Activated CD8-positive, alpha-beta T cell treated with anti-CD3 and anti-CD28 coated beads for 36 hours (primary cell): ENCODE data around the gene SCN8A. TPM values are rescaled to one million over a fixed set of nuclear protein-coding genes. Genes with fewer than 3 reads are reported as not detected.

ENCODE experiments used
- ATAC-seq: fragments of 200-7000 bp; cut with Tn5 transposase; one replicate; pipeline ENCODE4 v1.10.0; 2021; ENCODE audit warnings: mild to moderate bottlenecking, moderate library complexity
- CTCF ChIA-PET: fragments of 350-600 bp; sonication (Branson Sonifier 250); formaldehyde crosslinking; loops from one replicate; lab custom pipeline; 2021; ENCODE audit warnings: antibody characterized with exemption; lab: Charles Lee
- POLR2A ChIA-PET: fragments of 350-600 bp; sonication (Branson Sonifier 250); formaldehyde crosslinking; loops from one replicate; lab custom pipeline; 2021; ENCODE audit warnings: antibody characterized with exemption; lab: Charles Lee
- DNase-seq: peaks from one replicate; pipeline ENCODE4 v3.0.0-alpha.2; 2020
- H3K27ac Mint-ChIP-seq: one replicate; pipeline ENCODE4 v1.8.0; 2021; ENCODE audit warnings: mild to moderate bottlenecking, mixed read lengths
- H3K27me3 Mint-ChIP-seq: one replicate; pipeline ENCODE4 v1.8.0; 2021; ENCODE audit warnings: mixed read lengths
- H3K36me3 Mint-ChIP-seq: one replicate; pipeline ENCODE4 v1.8.0; 2021; ENCODE audit warnings: low read depth, mixed read lengths
- H3K4me1 Mint-ChIP-seq: one replicate; pipeline ENCODE4 v1.8.0; 2021; ENCODE audit warnings: low read depth, mixed read lengths
- H3K4me3 Mint-ChIP-seq: one replicate; pipeline ENCODE4 v1.8.0; 2021; ENCODE audit warnings: mild to moderate bottlenecking, moderate library complexity, mixed read lengths
- H3K9me3 Mint-ChIP-seq: one replicate; pipeline ENCODE4 v1.8.0; 2021; ENCODE audit warnings: mixed read lengths
- intact Hi-C: fragments of 100-400 bp; cut with micrococcal nuclease; formaldehyde crosslinking; loops from one replicate; pipeline ENCODE4 v1.10.0; 2022
- total RNA-seq, 2 experiments: library from RNA; stranded (reverse); gene quantifications; one replicate each; pipeline ENCODE4 v1.2.3, GENCODE V29; 2021
- TF ChIP-seq, protein P1 (sequence below): fragments of 200-600 bp; IDR thresholded peaks from one replicate; pipeline ENCODE4 v1.8.0; 2022; ENCODE audit warnings: antibody characterized with exemption, mild to moderate bottlenecking

Gene SCN8A
- total RNA-seq, 2 experiments from 2014 or later: 0.77 to 0.78 TPM

DNA sequence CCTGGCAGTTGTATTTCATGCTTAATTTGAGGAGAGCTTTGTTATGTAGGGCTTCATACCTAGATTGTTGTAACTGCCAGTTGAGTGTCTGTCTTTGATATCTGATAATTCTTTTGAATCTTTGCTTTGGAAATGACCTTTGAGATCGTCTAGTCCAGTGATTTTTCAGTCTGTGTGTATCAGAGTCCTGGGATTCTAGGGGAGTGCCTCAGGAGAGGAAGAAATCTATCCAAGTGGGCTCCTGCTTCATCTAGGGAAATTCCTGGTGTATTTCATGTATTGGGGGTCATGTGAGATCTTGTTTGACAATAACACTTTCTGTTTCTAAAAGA lies 158.9 kb downstream of the SCN8A start:
- ATAC-seq: no peak
- ChIA-PET POLR2A (interaction anchor here (0.6 kb wide), 1 partner anchor 16 kb away, joined by 4 read pairs; no protein-coding TSS in a partner anchor), CTCF (interaction anchor here (0.9 kb wide), 1 partner anchor 74 kb away, joined by 3 read pairs; no protein-coding TSS in a partner anchor)
- no peaks in the 10 kb centered on the region for H3K36me3 Mint-ChIP-seq
- intact Hi-C loops: no loop called here
- no peaks in the 10 kb centered on the region for H3K27me3 Mint-ChIP-seq
- no peaks in the 10 kb centered on the region for H3K4me1 Mint-ChIP-seq
- H3K27ac Mint-ChIP-seq: no peak overlapping the region
- no peak for DNase-seq
- TF ChIP-seq, protein P1, sequence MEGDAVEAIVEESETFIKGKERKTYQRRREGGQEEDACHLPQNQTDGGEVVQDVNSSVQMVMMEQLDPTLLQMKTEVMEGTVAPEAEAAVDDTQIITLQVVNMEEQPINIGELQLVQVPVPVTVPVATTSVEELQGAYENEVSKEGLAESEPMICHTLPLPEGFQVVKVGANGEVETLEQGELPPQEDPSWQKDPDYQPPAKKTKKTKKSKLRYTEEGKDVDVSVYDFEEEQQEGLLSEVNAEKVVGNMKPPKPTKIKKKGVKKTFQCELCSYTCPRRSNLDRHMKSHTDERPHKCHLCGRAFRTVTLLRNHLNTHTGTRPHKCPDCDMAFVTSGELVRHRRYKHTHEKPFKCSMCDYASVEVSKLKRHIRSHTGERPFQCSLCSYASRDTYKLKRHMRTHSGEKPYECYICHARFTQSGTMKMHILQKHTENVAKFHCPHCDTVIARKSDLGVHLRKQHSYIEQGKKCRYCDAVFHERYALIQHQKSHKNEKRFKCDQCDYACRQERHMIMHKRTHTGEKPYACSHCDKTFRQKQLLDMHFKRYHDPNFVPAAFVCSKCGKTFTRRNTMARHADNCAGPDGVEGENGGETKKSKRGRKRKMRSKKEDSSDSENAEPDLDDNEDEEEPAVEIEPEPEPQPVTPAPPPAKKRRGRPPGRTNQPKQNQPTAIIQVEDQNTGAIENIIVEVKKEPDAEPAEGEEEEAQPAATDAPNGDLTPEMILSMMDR: no peak
- no peak overlapping the region for H3K4me3 Mint-ChIP-seq
- H3K9me3 Mint-ChIP-seq: no peaks in the 10 kb centered on the region

DNA sequence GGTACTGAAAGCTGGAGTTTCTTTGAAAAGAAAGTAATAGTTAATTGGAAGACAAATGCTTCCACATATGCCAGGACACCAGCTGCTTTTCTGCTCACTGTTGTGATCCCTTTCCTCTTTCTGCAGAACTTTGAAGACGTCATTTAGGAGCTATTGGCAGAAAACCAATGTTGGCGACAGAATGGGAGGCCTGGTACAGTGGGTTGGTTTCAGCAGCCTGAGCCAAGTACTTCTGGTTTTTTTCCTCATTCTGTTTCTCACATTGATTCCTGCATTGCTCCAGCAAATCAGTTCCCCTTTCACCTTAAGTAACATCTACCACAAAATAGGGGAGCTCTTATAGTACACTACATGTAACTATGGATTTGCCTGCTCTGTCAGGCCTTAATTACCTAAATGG lies 160.6 kb downstream of the SCN8A start:
- CTCF ChIA-PET: interaction anchor here (1.5 kb wide), 1 partner anchor 55 kb away, joined by 3 read pairs; no protein-coding TSS in a partner anchor
- TF ChIP-seq, protein P1: no peak
- no peaks in the 10 kb centered on the region for H3K4me1 Mint-ChIP-seq
- no peaks in the 10 kb centered on the region for H3K9me3 Mint-ChIP-seq
- H3K27ac Mint-ChIP-seq: no peak overlapping the region
- intact Hi-C loops: no loop called here
- no peak overlapping the region for H3K4me3 Mint-ChIP-seq
- no peaks in the 10 kb centered on the region for H3K36me3 Mint-ChIP-seq
- POLR2A ChIA-PET: no interaction called here
- no peak for ATAC-seq
- no peaks in the 10 kb centered on the region for H3K27me3 Mint-ChIP-seq
- no peak for DNase-seq

DNA sequence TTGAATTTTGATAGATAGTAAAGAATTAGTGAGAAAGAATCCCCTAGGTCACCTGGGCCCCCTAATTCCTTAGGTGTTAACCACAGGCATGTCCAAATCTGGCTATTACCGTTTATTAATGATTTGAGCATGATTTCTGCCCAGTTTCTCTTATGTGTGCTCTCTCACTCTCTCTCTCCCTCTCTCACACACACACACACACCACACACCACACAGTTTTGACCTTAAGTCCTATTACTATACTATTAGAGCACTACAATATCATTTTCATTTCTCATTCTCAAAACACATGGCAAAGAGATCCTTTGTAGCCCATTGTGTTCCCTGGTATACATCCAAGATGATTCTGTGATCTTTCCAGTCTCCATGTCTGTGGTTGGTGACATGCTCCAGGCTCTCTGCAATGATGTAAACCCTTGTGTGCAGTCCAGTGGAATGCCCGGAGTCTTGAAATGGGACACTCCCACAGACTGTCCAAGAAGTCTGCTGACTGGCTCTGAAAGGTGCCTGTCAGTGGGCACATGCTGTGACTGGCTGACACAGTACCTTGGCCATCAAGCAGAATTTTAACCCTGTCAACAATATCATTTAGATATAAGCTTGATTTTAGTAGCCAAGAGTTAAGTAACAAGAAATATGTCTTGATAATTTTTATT lies 161.3 kb downstream of the SCN8A start:
- intact Hi-C loops: no loop called here
- ChIA-PET CTCF (no interaction called here), POLR2A (no interaction called here)
- Mint-ChIP-seq H3K27me3 (no peaks in the 10 kb centered on the region), H3K36me3 (no peaks in the 10 kb centered on the region), H3K4me3 (no peak overlapping the region), H3K9me3 (no peaks in the 10 kb centered on the region), H3K27ac (no peak overlapping the region), H3K4me1 (no peaks in the 10 kb centered on the region)
- TF ChIP-seq, protein P1: no peak
- no peak for ATAC-seq
- DNase-seq: no peak

DNA sequence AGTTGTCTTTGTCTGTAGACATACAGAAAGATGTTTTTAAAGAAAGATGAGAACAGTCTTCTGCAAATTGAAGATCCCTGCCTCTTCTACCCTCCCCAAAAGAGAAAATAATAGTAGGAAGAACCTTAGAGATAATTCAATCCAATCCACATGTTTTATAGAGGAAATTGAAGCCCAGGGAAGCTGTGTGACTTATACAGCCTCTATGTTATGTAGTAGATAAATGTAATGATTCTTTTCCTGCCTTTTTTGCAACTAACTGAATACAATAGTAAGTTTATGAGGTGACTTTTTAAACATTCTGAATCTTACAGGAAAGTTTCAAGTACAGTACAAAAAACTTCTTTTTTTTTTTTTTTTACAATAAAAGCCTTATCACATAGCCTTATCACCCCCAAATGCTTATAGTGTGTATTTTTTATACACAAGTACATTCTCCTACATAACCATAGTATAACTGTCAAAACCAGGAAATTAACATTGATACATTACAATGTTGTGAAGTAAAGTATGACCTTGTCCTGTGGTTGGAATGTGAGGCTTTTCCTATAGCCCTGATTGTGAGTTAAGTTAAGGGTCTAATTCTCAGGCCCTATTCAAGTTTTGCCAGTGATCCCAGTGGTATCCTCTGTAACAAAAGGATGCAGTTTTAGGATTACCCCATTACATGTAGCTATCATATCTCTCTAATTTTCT lies 163.1 kb downstream of the SCN8A start:
- POLR2A ChIA-PET: no interaction called here
- intact Hi-C loops: no loop called here
- no peak for ATAC-seq
- TF ChIP-seq, protein P1: no peak
- no peak overlapping the region for H3K4me3 Mint-ChIP-seq
- no peaks in the 10 kb centered on the region for H3K36me3 Mint-ChIP-seq
- no peak overlapping the region for H3K27ac Mint-ChIP-seq
- H3K4me1 Mint-ChIP-seq: no peaks in the 10 kb centered on the region
- DNase-seq: no peak
- CTCF ChIA-PET: interaction anchor here (0.9 kb wide), 1 partner anchor 13 kb away, joined by 3 read pairs; no protein-coding TSS in a partner anchor
- no peaks in the 10 kb centered on the region for H3K27me3 Mint-ChIP-seq
- H3K9me3 Mint-ChIP-seq: no peaks in the 10 kb centered on the region

DNA sequence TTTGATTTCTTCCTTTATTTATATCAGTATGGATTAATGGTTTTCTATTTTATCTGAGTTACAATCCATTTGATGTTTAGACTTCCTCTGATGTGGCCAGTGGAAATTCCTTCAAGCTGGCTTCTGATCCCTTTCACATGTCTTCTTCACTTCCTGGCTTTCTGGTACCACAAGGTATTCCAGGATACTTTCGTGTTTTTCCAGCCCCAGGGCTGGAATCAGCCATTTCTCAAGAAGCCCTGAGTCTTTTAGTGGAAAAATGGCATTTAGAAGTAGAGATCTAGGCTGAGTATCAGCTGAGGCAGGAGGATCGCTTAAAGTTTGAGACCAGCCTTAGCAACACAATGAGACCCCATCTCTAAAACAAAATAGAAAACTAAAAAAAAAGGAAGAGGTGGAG lies 164.2 kb downstream of the SCN8A start:
- ATAC-seq: no peak
- Mint-ChIP-seq H3K4me1 (no peaks in the 10 kb centered on the region), H3K36me3 (no peaks in the 10 kb centered on the region), H3K4me3 (no peak overlapping the region), H3K9me3 (no peaks in the 10 kb centered on the region), H3K27me3 (no peaks in the 10 kb centered on the region), H3K27ac (no peak overlapping the region)
- intact Hi-C loops: no loop called here
- DNase-seq: no peak
- TF ChIP-seq, protein P1: no peak
- POLR2A ChIA-PET: no interaction called here
- CTCF ChIA-PET: no interaction called here
